Right lobe of liver (tissue), 4 donors: ENCODE data around the gene BCLAF1.

Experiments
- POLR2A ChIP-seq: fragments of 450-650 bp; IDR thresholded peaks from one replicate; pipeline ENCODE4 v1.6.1; 2017; ENCODE audit warnings: antibody characterized with exemption, mild to moderate bottlenecking
- TF ChIP-seq, protein P1 (sequence below), 4 donors: fragments of 200-600 bp in 3 of 4; fragments of 450-650 bp in 1 of 4; IDR thresholded peaks; one replicate each; pipeline versions ENCODE4 v1.5.1 to v1.8.0; 2016 to 2022; ENCODE audit warnings: antibody characterized with exemption in 4 of 4, mild to moderate bottlenecking in 2 of 4
- donor health status: DM: no; HTN: no; CAD: no.
- donor health status: DM: no; HTN: no; CAD: no.
- donor health status: DM: no; HTN: yes; CAD: no.

DNA sequence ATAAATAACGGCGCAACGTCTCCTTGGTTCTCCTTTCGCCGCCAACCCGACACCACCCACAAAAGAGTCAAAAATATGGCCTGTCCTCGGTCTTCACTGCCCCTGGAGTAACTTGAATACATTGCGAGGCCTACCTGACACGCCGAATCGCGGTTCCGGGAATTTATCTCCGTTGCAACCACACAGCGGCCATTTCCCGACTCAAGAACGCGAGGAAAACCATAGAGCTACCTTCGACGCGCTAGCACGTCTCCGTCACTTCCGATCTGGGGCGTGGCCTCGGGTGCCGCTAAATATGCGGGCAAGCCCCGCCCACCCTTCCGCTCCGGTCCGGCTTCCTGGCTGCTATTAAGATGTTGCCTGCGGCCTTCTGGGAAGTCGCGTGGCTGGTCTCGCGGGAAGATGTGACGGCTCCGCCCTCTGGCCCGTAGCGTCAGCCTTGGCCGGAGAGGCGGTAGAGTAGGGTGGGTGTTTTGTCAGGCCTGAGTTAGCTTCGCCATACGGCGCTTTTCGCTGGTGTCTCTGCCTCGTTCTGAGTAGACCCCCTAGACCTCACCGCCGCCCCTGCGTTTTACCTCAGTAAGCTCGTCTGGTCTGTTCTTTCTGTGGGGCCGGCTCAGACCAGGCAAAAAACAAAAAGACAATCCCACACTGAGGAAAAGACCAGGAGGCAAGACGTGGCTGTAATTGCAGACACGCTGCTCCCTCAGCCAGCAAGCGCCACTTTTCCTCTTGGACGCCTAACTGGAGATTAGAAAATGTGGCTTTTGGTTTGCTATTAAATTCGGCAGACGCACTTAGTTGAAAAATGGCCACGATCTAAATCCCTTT is at the start of gene BCLAF1:
- TF ChIP-seq, protein P1, sequence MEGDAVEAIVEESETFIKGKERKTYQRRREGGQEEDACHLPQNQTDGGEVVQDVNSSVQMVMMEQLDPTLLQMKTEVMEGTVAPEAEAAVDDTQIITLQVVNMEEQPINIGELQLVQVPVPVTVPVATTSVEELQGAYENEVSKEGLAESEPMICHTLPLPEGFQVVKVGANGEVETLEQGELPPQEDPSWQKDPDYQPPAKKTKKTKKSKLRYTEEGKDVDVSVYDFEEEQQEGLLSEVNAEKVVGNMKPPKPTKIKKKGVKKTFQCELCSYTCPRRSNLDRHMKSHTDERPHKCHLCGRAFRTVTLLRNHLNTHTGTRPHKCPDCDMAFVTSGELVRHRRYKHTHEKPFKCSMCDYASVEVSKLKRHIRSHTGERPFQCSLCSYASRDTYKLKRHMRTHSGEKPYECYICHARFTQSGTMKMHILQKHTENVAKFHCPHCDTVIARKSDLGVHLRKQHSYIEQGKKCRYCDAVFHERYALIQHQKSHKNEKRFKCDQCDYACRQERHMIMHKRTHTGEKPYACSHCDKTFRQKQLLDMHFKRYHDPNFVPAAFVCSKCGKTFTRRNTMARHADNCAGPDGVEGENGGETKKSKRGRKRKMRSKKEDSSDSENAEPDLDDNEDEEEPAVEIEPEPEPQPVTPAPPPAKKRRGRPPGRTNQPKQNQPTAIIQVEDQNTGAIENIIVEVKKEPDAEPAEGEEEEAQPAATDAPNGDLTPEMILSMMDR (IDR thresholded peaks at IDR 0.05) = no peak
- peak; percentile 99 for TF ChIP-seq POLR2A
